Hematopoietic multipotent progenitor cell treated with erythropoietin and hydrocortisone succinate and interleukin-3 and kit ligand, for 17 days (in vitro differentiated cells): ENCODE measurements around the gene OLIG2.

Experiments used
- DNase-seq: peaks from one replicate; pipeline ENCODE4 v3.0.0-alpha.2; 2015; ENCODE audit warnings: low spot score

The OLIG2 gene

DNA sequence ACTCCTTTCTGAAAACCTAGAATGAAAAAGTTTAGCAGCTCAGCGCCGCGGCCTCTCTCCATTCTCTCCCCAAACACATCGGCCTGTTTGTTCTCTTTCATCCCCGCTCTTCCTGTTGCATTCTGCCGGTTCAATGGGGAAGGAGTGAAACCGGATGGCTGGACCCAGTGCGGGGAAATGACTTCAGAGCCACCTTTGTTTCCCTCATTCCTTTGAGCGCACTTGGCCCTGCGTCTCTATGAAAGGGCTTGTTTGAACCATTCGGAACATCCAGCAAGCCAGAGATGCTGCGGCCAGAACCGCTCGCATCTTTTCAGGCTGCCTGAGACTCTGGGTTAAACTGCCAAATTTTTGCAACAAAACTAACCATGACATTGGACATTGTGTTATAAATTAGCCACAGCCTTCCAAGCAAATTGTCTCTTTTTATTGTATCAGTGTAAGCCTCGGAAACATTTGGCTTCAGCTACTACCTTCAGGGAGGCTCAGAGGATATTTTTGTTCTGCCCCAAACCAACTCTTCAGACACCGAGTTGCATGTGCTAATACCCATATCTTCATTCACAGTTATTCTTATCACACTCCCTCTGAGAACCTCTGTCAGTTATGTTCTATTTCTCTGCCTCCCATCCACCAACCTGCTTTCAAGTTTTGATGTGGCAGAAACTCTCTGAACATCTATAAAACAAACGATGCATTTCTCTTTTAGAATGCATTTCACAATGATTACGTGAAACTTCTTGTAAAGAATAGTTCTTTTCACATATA is 39.1 kb downstream of the OLIG2 start:
- no peak for DNase-seq

DNA sequence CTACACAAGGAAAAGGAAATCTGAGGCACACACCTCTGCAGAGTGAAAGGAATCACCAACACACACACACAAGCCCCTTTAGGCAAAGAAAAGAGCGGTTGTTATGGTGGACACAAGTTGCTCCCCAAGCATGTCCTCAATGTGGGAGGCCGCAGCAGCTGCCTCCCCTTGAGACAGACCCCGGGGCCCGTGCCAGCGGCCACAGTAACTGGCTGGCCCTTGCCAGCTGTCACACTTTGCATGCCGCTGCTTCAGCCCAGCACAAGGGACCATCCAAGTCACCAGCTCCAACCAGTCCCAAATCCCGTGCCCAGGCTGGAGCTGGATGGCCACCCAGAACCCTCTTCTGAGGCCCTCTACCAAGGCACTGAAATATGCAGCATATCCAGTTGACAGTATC is 41.3 kb downstream of the OLIG2 start:
- no peak for DNase-seq

DNA sequence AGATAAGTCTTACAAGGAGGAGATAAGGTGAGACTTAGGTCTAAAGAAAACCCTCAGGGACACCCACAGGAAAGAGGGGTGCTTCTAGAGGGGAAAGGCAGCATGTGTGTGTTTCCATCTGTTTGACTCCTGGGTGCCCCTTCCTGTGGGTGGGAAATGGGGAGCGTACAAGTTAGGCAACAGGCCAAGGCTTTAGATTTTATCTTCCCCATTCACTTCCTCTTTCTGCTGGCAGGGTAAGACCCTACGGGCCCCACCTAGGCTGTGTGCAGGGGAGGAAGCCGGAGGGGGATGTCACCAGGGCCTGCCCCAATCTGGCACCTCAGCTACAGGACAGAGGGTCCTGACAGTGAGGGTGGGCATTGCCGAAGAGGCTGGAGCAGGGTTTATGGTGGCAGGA is 41.7 kb downstream of the OLIG2 start:
- no peak for DNase-seq

DNA sequence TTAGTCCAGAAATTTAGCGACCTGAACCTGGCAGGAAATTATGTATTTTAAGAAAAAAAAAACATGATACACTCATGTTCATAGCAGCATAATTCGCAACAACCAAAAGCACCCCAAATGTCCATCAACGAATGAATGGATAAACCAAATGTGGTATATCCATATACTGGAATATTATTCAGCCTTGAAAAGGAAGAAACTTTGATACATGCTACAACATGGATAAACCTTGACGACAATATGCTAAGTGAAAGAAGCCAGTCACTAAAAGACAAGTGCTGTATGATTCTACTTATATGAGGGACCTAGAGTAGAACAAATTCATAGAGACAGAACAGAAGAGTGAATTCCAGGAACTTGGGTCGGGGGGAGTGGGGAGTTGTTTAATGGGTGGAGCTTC is 43.5 kb downstream of the OLIG2 start:
- no peak for DNase-seq

DNA sequence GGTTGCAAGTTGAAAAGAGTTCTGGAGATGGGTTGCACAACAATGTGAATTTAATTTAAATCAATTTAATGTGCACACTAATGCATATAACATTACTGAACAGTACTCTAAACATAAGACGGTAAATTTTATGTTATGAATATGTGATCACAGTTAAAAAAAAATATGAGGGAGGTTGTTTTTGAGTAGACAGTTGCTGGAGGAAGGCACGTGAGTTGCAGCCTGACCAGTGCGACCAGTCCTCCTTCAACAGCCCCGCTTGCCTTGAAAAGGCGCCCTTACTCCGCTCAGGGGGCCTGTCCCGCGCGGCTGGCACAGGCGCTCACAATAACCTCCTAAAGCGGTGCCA is 43.9 kb downstream of the OLIG2 start:
- DNase-seq, result no peak

DNA sequence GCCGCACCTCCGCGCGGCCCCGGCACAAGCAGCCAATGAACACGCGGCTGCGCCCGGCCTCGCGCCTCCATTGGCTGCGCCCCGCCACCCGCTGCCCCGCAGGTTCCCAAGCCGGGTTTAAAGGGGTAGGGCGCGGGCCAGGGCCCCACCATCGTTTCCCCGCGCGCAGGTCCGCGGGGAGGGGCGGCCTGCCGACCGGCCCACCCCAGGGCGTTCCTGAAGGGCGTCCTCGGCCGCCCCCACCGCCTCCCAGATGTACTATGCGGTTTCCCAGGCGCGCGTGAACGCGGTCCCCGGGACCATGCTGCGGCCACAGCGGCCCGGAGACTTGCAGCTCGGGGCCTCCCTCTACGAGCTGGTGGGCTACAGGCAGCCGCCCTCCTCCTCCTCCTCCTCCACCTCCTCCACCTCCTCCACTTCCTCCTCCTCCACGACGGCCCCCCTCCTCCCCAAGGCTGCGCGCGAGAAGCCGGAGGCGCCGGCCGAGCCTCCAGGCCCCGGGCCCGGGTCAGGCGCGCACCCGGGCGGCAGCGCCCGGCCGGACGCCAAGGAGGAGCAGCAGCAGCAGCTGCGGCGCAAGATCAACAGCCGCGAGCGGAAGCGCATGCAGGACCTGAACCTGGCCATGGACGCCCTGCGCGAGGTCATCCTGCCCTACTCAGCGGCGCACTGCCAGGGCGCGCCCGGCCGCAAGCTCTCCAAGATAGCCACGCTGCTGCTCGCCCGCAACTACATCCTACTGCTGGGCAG is 44.4 kb downstream of the OLIG2 start, which contains the start of gene OLIG1:
OLIG1 (plus strand) TSS at position 148 of the 750 bp plus-strand sequence; CDS start at position 254, 106 bp downstream.
- peak; percentile 67 for DNase-seq

DNA sequence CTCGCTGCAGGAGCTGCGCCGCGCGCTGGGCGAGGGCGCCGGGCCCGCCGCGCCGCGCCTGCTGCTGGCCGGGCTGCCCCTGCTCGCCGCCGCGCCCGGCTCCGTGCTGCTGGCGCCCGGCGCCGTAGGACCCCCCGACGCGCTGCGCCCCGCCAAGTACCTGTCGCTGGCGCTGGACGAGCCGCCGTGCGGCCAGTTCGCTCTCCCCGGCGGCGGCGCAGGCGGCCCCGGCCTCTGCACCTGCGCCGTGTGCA is 44.9 kb downstream of the OLIG2 start:
- DNase-seq, result no peak

DNA sequence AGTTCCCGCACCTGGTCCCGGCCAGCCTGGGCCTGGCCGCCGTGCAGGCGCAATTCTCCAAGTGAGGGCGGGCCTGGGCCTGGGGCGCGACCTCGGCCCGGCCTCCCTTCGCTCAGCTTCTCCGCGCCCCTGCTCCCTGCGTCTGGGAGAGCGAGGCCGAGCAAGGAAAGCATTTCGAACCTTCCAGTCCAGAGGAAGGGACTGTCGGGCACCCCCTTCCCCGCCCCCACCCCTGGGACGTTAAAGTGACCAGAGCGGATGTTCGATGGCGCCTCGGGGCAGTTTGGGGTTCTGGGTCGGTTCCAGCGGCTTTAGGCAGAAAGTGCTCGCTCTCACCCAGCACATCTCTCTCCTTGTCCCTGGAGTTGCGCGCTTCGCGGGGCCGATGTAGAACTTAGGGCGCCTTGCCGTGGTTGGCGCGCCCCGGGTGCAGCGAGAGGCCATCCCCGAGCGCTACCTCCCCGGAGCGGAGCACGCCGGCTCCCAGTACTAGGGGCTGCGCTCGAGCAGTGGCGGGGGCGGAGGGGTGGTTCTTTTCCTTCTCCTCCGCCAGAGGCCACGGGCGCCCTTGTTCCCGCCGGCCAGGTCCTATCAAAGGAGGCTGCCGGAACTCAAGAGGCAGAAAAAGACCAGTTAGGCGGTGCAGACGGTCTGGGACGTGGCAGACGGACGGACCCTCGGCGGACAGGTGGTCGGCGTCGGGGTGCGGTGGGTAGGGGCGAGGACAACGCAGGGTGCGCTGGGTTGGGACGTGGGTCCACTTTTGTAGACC is 45.4 kb downstream of the OLIG2 start:
- DNase-seq, result no peak

DNA sequence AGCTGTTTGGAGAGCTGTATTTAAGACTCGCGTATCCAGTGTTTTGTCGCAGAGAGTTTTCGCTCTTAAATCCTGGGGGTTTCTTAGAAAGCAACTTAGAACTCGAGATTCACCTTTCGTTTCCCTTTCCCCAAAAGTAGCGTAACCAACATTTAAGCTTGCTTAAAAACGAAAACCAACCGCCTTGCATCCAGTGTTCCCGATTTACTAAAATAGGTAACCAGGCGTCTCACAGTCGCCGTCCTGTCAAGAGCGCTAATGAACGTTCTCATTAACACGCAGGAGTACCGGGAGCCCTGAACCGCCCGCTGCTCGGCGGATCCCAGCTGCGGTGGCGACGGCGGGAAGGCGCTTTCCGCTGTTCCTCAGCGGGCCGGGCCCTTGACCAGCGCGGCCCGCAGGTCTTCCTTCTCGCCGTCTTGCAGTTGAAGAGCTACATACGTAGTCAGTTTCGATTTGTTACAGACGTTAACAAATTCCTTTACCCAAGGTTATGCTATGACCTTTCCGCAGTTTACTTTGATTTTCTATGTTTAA is 46.1 kb downstream of the OLIG2 start:
- no peak for DNase-seq

DNA sequence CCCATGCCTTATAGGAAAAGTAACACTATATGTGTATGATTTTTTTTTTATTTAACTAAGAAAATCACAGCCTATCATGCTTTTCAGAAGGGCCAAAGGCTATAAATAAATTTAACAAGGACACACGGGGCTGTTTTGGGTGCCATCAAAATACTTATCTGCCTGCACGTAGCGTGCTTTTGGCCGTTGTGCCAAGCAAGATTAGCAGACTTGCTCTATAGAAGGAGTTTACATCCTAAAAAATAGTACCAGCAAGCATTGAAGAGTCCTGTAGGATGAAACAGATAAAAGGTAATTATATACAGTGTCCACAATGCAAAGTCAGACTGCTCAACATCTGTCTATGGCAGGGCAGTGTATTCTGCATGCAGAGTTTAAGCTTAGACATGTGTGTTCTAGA is 47.9 kb downstream of the OLIG2 start:
- DNase-seq, result peak; percentile 41

DNA sequence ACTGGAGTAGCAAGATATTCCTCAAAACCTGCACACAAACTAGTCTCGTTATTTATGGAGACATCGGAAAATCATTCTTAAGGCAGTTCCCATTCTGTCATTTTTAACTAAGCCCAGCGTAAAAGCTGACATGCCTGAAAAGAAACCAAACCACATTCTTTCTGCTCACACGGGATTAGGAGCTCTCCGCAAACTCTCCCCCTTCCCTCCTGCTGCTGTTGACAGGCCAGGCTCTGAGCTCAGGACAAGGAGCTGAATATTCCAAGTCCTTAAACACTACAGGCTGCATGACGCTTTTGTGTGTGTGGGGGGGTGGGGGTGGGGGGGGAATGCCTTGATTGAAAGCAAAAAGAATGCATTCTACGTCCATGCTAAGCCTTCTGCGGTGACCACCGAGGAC is 49.4 kb downstream of the OLIG2 start:
- DNase-seq, result no peak

DNA sequence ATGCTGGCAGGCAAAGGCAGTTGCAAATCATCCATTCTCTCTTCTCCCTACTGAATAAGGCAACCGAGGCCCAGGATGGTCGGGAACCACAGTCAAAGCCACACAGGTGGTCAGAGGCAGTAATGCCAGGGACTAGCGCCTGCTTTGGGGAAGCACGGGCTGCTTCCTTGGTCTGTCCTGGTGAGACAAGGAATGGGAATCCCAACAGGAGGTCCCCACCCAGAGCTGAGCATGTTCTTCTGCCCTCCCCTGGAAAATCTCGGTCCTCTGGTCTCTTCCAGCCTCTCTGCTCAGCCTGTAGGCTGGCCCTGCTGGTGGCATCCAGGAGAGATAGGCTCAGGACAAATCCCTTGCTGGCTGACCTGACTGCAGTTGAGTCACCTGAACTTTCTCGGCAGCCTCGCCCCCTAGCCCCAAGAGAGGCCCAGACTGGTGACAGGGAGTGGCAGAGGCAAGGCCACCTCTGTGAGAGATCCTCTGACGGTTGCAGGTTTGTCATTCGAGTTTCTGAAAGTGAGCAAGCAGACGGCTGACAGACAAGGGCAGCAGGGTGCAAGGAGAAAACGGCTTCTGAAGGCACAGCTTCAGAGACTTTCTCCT is 50.0 kb downstream of the OLIG2 start:
- DNase-seq, result no peak

DNA sequence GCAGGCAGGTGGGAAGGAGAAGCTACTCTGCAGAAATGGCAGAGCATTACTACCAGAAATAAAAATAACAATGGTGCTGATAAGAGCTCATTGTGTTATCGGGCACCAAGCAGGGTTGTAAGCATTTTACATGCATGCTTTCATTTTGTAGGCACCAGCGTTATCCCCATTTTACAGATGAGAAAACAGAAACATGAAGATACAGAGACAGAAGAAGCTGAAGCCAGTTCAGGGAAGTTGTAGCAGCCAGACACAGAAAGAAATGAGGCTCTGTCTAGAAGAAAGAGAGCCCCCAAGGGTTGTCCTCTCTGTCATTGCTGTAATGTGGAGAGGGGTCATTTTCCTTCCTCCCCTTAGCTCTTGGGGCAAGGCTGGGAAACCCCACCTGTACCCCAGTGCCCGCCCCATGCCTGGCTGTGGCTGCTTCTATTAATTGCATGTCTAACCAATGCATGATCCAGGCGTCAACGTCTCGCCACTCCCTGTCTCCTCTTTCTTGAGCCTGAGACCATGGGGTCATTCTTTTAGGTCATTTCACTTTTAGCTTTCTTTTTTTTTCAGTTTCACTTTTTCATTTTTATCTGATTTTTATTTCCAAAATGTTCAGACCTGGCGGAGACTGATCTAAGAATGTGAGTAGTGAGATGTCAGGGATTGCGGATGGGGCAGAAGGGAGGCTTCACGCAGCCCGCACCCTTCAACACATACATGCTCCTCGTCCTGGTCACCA is 51.0 kb downstream of the OLIG2 start:
- no peak for DNase-seq
